Inferior parietal cortex (tissue), 1 donor: ENCODE data around the gene SND1.
A peak's percentile ranks its signal among the peaks of the same experiment; 100 is the strongest.

Experiments used
- DNase-seq: peaks from one replicate; pipeline ENCODE4 v3.0.0-alpha.2; 2016; ENCODE audit errors: extremely low spot score

SND1 gene

DNA sequence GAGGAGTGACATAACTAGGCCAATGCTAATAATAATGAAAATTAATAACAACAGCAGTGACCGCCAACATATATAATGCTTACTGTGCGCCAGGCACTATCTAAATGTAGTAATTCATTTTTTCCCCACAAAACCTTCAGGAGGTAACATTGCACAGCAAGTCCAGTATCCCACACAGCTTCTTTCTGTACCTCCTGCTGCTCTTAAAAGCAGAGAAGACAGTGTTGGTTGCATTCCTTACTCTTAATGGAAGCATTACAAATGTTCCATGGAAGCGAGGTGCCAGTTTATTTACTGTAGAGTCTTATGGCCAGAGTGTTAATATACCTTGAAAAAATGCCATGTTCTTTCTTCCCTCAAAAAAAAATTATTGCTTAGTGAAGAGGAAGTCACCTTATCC, 211.1 kb downstream of the SND1 start:
- DNase-seq: no peak

DNA sequence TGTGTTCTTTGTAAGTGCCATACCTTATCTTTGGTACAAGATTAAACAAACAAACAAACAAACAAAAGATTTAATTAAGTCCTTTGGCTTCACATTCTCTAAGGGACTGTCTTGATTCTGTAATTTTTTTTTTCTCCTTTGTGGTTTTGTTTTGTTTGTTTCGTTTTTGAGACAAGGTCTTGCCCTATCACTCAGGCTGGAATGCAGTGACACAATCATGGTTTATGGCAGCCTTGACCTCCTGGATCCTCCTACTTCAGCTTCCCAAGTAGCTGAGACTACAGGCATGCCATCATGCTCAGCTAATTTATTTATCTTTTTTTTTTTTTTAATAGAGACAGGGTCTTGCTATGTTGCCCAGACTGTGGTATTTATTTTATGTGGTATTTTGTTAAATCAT, 213.5 kb downstream of the SND1 start:
- no peak for DNase-seq

DNA sequence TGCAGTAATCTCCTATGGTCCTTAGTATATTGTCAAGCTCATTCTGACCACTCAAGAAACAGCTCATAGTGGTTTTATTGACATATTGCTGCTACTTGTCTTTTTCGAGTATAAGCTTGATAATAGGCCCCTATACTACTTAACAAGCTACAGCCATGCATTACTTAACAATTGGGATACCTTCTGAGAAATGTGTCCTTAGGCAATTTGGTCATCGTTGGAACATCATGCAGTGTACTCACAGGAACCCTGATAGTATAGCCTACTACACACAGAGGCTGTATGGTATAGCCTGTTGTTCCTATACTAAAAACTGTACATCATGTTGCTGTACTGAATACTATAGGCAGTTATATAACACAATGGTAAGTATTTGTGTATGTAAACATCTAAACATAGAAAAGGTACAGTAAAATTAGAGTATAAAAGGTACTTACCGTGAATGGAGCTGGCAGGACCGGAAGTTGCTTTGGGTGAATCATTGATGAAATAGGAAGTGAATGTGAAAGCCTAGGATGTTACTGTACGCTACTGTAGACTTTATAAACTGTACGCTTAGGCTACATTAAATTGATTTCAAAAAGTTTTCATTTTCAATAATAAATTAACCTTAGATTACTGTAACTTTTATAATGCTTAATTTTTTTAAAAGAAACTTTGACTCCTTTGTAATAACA, 218.4 kb downstream of the SND1 start:
- no peak for DNase-seq

DNA sequence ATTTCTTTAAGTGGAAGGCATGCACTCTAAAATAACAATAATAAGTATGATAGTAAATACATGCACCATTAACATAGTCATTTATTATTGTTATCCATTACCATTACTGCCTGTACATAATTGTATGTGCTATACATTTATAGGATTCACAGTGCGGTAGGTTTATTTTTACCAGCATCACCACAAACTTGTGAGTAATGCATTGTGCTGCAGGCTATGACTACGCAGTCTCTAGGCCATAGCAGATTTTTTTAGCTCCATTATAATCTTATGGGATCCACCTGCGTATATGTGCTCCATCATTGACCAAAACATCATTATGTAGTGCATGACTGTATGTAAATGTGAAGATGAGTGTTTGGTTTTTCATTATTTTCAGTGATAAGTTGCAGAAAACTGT, 219.2 kb downstream of the SND1 start:
- DNase-seq: no peak

DNA sequence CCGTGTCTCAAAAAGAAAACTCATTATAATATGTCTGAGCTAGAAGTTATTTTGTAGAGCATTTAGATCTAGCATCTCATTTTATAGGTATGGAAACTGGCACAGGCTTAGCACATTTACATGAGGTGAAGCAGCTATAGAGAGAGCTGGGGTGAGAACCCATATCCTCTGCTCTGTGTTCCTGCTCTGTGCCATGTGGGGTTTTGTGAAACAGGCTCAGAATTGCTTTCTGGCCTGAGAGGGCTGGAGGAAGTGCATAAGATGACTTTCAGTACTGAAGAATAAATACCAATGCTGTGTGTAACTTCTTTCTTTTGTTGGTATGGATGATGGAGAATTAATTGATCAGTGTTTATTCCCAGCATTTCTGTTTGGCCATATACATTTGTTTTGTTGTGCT, 220.1 kb downstream of the SND1 start:
- no peak for DNase-seq

DNA sequence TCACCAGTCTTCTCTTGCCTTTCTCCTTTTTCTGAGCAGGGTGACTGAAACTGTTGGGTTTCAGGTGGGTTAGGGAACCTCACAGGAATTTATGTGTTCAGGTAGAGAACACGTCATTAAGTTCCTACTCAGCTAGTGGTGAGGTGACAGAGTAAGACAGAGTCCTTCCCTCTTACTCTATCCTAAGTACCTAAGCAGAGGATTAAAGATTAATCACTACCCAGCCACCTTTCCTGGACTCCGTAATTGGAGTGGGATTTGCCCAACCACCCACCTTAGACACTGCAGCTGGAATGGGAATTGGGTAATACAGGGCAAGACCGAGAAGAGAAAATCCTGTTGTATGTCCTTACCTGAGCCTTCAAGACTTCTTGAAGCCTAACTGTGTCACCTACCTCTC, 221.2 kb downstream of the SND1 start:
- DNase-seq: no peak

DNA sequence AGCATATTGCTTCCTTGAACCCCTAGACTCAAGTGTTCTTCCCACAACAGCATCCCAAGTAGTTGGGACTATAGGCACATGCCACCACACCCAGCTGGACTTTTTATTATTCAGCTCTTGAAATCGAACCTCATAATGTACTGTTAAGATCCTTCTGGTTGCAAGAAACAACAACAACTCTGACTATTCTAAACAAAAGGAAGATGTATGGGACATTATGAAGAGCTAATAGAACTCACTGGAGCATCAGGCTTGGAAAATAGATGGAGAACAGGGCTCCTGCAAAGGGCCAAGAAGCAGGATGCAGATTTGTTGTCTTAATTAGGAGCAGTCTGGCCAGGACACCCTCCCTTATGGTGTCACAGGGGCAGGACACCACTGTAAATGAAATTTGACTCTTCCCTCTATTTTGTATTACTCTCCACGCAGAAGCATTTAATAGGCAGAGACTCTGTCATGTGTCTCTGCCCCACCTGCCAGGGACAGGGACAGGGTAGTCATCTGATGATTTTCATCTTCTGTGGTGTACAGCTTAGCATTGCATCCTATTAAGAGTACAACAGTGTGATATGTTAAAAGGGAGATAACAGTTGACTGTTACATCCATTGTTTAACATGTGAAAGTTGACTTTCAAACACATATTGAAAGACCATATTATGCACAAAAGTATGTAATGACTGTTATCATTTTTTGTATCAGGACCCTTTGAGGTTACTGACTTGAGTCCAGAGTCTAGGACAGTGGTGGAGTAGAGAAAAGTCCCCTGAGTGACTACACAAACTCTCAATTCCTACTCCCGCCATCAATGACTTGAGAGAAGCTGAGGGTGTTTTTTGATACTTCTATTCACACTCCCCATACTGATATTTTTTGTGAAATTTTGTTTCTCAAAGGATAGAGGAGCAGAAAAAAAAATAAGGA, 222.0 kb downstream of the SND1 start:
- no peak for DNase-seq

DNA sequence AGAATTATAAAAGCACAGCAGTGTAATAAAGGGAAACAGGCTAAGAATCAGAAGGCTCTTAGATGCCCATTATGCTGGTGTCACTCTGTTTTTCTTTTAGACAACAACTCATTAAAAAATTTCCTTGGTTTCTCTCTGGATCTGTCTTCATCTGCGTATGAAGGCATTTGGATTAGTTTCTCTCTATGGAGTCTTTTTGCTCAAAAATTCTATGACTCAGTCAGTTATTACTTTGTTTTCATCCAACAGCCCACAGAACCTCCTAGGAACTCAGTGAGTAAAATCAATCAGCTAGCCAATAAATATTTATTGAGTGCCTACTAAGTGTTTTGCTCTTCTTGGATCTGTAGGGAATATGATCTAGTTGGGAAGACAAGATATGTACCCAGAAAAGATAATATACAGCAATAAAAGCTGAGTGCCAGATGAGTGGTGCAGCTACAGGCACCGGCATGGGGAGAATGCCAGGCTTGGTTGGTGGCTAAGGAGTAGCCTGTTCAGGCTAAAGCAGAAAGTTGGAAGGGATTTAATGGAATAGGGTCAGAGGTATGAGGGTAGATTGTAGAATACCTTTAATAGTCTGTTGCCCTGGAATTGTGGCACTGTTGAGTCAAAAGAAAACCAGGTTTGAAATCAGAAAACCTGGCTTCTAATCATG, 223.1 kb downstream of the SND1 start:
- no peak for DNase-seq

DNA sequence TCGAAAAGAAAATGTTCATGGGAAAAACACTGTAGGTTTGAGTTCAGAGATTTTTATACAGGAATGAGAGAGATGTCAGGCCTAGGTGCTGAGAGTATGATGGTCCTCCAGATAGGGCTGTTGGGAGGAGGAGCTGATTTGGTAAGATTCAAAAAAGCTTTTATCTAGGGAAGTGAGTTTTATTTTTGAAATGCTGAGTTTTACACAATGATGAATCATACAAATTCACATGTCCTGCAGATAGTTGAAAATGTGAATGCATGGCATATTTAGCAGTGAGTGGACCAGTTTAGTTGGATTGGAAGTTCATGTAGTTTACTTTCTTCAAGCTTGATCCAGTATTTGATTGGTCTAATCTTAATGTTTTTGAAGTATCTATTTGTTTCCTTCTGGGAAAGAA, 224.4 kb downstream of the SND1 start:
- DNase-seq: peak; percentile 57

DNA sequence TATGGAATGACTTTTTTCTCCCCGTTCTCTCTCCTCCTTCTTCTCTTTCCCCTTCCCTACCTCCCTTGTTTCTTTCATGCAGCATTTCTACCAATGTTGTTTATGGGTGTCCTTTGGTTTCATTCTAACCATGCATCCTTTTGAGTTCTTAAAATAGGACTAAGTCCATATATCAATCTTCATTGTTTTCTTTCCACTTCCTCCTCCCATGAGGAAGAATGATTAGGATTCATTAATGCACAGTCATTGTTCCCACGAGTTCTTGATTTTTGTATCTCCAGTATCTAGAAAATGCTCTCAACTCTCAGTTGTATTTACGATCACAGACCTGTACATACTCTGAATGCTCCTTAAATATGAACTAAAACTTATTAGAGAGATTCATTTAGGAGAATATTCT, 226.0 kb downstream of the SND1 start:
- DNase-seq: no peak

DNA sequence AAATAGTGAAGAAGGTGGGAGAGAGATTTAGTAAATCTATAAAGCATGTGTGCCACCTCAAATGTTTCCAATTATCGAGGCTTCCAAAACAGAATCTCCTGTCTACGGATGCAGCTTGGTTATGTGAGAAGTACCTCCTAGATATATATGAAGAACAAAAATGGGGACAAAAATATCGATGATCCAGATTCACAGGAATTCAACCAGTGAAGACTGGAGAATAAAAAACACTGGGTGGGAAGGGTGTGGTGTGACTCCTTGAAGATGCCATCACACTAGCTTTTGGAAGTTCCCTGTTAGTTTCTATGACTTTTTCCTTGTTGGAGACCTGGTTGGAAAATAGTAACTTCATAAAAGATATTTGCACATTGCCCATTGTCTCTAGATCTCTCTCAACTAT, 226.8 kb downstream of the SND1 start:
- no peak for DNase-seq

DNA sequence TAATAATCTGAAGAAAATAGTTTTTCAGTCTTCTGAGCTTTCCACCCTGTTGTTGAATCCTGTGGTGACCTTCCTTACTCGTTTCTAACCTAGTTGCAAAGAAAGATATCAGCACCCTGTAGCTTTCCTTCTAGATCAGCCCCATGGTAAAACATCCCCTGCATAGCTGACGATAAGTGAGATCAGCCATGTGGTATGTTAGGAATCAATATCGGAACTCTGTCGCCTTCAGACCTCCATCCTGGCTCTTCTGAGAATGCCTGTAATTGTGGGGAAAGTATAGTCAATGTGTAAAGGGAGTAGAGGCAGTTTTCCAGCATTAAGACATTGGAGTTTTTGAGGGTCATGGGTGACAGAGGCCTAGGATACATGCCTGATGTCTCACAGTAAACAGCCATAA, 227.4 kb downstream of the SND1 start:
- DNase-seq: no peak

DNA sequence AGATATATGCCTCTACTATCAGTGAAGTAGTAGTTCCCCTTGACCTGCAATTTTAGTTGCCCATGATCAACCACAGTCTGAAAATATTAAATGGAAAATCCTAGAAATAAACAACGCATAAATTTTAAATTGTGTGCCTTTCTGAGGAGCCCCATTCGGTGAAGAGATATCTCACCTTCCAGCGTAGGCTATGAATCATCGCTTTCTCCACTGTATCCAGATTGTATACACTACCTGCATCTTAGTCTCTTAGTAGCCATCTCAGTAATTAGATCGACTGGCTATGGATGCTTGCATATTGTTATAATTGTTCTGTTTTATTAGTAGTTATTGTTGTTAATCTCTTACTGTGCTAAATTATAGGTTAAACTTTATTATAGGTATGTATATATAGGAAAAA, 227.9 kb downstream of the SND1 start:
- no peak for DNase-seq

DNA sequence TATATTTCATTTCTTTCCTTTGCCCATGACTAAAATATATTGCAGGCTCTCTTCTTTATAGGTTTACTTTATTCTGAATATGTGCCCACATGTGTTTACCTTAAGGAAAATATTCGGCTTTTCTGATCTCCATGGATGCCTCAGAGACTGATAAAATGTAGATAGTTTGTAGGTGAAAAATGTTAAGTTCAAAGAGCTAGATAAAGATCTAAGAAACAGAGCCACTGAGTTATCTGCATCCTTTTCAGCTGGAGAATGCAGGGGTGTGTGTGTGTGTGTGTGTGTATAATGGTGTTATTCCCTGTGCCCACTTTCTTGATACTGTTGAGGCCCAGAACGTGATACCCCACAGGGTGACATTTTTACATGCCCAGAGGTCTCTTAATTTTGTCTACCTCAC, 228.5 kb downstream of the SND1 start:
- DNase-seq: no peak

DNA sequence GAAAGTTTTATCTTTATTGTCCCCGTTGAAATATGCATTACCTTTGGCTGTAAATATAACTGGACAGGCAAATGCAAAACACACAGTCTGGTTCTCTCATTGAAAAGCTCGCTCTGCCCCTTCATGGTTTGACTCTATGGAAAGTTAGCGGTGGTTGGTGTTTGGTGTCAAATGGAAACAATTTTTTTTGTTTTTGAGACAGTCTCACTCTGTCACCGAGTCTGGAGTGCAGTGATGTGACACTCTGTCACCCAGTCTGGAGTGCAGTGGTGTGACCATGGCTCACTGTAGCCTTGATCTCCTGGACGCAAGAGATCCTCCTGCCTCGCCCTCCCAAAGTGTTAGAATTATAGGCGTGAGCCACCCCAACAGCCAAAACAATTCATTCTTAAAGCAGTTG, 229.6 kb downstream of the SND1 start:
- DNase-seq: no peak

DNA sequence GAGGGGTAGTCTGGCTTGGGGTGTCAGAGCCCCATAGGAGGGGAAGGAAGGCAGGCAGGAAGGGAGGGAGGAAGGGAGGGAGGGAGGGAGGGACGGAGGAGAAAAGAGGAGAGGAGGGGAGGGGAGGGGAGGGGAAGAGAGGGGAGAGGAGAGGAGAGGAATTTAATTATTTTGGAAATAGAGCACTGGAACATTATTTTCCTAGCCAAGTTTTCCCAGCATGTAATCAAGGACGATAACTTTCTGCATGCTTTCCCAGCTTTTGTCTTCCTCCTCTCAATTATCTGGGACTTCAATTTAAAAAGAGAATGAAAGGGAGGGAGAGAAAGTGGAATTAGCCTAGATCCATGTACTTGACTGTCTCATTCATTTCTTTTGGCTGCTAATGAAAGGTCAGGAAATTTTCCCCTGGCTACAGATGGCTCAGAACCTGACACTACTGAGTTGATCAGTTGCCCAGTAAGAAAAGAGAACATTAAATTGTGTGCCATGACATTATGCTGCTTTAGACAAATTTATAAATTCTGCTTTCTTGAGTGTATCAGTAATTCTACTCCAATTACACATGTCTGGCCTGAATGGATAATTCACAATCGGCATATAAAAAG, 230.4 kb downstream of the SND1 start:
- no peak for DNase-seq

DNA sequence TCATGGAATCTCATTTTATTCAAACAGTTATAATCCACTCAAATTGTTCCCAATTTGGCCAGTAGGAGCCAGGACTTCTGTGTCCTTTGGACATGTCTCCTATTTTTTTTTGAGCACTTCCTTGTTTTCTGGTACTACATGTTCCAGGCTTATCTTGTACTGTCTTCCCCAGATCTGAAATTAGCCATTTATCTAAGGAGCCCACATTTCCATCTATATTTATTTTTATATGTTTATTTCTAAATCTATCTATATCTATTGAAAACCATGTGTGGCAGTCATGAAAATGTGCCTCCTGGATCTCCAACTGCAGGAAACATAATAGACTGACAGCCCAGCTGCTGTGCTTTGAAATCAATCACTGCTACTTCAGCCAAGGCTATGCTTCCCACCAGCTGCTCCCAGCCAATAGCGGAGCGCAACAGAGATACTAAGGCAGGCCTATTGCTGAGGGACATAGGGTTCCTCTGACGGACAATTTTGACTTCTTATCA, 232.1 kb downstream of the SND1 start:
- DNase-seq: no peak

DNA sequence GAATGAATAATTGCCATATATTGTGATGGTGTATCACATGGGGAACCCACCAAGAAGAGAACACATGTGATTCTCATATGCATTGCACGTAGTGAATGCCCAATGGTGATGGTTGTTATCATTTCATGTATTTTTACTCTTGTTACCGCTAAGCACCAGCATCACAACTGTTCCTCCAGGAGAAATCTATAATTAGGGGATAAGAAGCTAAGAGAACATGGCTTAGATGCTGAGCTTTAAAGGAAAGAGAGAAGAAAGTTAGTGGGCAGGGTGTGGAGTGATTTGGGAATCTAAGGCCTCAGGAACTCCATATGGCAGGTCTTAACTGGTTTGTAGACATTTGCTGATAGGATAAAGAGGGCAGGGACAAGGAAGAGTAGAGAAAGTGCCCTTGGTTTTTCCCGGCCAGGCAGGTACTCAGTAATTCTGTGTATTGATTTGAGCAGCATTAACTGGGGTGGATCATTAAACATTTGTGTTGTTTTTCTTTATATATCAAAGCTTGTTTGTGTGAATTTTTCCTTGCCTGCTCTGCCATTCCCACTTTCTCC, 233.3 kb downstream of the SND1 start:
- no peak for DNase-seq

DNA sequence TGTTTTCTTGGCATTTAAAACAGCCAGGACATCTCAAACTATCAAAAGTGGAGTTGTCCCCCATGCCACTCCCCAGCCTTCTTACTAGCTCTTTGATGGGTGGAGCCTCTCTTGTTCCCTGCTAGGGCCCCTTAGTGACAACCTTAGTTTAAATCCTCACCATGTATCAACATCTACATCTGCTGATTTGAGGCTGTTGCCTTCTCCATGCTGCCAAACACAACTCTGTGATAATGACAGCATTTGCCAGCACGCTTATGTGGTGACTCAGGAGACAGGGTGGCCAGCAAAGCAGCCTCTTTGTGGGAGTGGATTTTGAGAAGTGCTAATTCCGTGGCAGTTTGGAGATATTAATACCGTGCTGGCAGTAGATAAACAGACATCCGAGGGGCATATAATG, 233.8 kb downstream of the SND1 start:
- DNase-seq: peak; percentile 63

DNA sequence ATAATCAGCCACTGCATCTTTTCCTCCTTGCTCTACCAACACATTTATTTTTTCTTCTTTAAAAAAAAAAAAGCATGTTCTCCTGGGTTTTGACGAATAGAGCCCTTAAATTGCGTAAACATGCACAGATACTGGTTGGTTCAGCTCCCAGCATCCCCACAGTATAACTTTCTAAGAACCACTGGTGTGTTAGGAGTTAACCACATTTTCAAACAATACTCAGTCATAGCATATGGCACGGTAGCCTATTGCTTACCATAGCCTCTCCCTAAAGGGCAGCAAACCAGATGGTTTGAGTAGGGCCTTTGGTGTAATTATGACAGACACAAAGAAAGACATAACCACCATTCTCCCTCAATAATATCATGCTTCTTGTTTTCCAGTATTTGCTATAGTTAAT, 234.3 kb downstream of the SND1 start:
- DNase-seq: no peak

DNA sequence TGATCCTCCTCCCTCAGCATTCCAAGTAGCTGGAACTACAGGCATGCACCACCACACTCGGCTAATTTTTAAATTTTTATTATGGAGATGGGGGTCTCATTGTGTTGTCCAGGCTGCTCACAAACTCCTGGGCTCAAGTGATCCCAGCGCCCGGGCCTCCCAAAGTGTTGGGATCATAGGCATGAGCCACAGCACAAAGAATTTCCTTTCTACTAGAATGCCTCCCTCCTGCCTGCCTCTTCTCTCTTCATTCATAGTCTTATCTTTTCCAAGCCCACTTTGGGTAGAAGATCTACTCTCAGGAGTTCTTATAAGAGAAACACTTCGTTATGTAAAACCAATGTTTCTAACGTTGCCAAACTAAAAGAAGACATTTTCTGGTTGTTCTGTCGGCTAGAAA, 235.1 kb downstream of the SND1 start:
- DNase-seq: no peak

DNA sequence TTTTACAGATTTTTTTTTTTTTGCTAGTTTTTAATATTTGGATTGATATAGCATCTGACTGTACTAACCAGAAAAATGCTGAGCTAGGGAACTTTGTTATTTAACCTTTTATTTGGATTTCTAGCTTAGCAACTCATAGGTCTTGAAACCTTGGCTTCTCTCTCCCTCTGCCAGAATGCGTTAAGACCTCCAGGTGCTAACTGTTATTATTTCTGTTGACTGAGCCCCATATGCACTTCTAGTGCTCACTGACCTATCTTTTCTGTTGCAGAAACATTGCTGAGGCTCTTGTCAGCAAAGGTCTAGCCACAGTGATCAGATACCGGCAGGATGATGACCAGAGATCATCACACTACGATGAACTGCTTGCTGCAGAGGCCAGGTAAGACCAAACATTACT, 235.6 kb downstream of the SND1 start:
- no peak for DNase-seq
